Coronary artery (tissue), 2 donors: ENCODE measurements around the gene ZWINT.

Experiments
- DNase-seq: peaks from one replicate; pipeline ENCODE4 v3.0.0-alpha.2; 2017; ENCODE audit warnings: low spot score
- H3K27ac ChIP-seq, 2 donors: fragments of 200-600 bp; sonication (generic); one replicate each; pipeline ENCODE4 v1.5.1; 2016 to 2019
- H3K4me3 ChIP-seq: fragments of 200-600 bp; sonication (generic); 2 replicates; pipeline ENCODE4 v1.5.1; 2016; ENCODE audit warnings: mild to moderate bottlenecking, moderate library complexity
- CTCF ChIP-seq: fragments of 200-600 bp; sonication (generic); IDR thresholded peaks from one replicate; pipeline ENCODE4 v1.5.1; 2019; ENCODE audit warnings: antibody characterized with exemption

Gene ZWINT

GRCh38 chr10:56360967-56361612 lies at the start of gene ZWINT:
TSS of gene ZWINT (minus strand) at chr10:56361259. CDS start at chr10:56361236, 23 bp downstream.
- no peak for TF ChIP-seq CTCF
- DNase-seq, result peak; percentile 94
- Histone ChIP-seq H3K4me3 (peak within 1 kb of the TSS; percentile 80), H3K27ac (no peak within 1 kb of the TSS)

GRCh38 chr10:56383806-56384205 lies 22.7 kb upstream of the ZWINT start:
- no peak overlapping the region for H3K27ac ChIP-seq
- H3K4me3 ChIP-seq, result no peak overlapping the region
- TF ChIP-seq CTCF, result no peak
- no peak for DNase-seq

GRCh38 chr10:56370217-56371113 lies 9.4 kb upstream of the ZWINT start:
- DNase-seq, result no peak
- H3K4me3 ChIP-seq, result no peak overlapping the region
- no peak for TF ChIP-seq CTCF
- no peak overlapping the region for H3K27ac ChIP-seq

GRCh38 chr10:56360583-56360966 lies 484 bp downstream of the ZWINT start:
- no peak overlapping the region for H3K27ac ChIP-seq
- H3K4me3 ChIP-seq, result peak overlapping the region; percentile 80
- no peak for DNase-seq
- TF ChIP-seq CTCF, result no peak

GRCh38 chr10:56359837-56360236 lies 1.2 kb downstream of the ZWINT start:
- Histone ChIP-seq H3K4me3 (no peak overlapping the region), H3K27ac (no peak overlapping the region)
- DNase-seq, result no peak
- no peak for TF ChIP-seq CTCF

GRCh38 chr10:56357018-56357417 lies 4.0 kb downstream of the ZWINT start:
- TF ChIP-seq CTCF, result no peak
- no peak for DNase-seq
- H3K27ac ChIP-seq, result no peak overlapping the region
- no peak overlapping the region for H3K4me3 ChIP-seq
